GM18498 (cell line): Measurements from ENCODE around the gene ABHD17C.

Experiments
- ATAC-seq: cut with Tn5 transposase; IDR thresholded peaks from one replicate; pipeline ENCODE4 v1.9.1; 2021; ENCODE audit warnings: mild to moderate bottlenecking, moderate library complexity; ENCODE audit not compliant: unreplicated experiment

Gene ABHD17C

DNA sequence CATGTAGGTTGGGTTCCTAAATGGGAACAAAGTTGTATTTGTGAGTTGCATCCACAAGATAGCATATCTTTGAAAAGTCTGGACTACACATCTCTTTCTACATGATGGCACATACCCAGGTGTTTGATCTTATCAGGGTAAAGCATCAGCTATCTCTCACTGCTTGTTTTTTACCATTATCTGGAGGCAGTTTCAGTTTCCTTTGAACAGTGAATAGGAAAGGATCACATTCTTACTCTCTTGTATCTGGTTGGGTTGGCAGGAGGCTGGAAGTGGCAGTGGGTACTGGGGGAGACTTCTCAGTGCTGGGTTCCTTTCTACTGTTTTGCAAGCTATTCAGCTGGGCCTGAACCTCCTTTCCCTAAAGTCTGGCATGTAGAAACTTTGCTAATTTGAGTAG is 88.2 kb downstream of the ABHD17C start:
- no peak for ATAC-seq

DNA sequence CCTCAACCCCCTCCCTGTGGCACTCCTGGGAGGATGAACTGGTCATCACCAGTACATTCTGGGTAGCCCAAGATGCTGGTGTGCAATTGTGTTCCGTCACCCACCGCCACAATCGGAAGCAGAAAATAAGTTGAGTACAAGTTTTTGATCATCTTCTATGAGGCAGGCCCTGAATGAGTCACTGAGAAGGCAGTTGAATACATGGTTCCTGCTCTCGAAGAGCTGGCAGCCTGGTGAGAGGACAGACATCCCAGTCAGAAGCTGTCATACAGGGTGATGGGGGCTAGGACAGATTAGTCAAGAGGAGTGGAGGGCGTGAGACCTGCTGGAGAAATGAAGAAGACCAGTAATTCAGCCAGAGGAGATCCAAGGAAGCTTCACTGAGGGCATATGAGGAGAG is 90.2 kb downstream of the ABHD17C start:
- no peak for ATAC-seq

DNA sequence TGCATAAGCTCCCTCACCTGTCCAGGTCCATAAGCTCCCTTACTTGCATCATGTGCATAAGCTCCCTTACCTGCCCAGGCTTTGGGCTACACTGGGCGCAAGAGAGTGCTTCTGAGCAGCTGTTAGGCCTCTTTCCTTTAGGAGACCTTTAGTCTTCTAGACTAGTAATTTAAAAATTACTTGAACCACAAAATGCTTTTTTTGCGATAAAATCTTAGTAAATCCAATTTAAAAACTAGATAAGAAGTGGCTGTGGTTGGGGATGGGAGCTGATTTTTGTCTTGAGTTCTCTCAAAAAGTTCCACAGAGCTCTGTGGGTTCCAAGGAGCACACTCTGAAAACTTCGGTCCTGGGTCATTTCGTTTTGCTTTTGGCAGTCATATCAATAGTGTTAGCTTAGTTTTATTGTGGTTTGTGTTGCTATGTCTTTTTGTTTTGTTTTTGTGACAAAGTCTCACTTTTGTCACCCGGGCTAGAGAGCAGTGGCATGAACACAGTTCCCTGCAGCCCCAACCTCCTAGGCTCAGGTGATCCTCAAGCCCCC is 90.8 kb downstream of the ABHD17C start:
- ATAC-seq = no peak

DNA sequence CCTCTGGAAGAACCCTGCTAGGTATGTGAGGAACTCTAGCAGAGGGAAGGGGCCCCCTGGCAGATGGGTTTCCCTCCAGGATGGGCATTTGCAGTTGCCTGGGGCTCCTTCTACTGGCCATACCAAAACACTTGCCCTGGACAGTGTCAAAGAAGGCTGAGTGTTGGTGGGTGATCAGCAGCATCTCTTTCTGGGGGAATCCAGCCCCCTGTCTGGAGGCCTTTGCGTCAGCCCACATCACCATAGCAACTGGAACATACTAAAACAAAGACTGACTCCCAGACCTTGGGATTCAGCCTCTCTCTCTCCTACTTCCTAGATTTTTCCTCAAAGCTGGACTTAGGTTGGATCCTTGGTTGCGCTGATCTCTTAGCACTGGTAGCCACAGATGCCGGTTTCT is 92.2 kb downstream of the ABHD17C start:
- no peak for ATAC-seq

DNA sequence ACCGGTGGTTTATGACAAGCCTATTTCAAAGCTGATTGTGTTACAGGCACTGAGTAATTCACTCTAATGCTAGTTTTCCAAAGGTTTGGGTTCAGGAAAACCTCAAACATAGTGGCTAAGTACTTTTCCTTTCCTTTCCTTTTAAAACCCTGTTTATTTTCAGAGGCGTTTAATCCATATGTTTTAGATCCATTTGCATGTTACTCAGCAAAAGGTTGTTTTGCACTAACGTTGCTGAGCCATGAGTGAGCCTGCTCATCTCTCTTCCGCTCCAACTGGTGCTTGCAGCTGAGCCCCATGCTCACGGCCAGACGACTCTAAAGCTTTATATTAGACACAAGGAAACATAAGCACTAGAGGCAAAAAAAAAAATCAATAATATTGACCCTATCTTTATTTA is 93.4 kb downstream of the ABHD17C start:
- ATAC-seq = no peak

DNA sequence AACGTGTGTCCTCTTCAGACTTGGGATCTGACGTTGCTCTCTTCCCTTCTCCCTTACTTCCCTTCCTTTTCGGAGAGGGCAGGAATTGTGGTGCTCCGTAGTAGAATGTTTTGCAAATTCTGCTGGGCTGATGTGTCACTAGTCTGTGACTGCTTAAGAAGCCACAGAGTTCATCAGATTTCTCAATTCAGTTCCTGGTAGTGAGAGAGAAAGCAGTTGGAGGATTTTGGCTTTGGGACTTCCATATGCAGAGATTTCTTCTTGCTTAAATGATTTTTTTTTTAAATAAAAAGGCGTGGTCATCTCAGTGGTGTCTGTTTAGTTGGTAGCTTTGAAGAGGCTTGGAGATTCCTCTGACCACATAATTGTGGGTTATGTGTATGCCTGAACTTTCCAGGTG is 94.2 kb downstream of the ABHD17C start:
- ATAC-seq = no peak

DNA sequence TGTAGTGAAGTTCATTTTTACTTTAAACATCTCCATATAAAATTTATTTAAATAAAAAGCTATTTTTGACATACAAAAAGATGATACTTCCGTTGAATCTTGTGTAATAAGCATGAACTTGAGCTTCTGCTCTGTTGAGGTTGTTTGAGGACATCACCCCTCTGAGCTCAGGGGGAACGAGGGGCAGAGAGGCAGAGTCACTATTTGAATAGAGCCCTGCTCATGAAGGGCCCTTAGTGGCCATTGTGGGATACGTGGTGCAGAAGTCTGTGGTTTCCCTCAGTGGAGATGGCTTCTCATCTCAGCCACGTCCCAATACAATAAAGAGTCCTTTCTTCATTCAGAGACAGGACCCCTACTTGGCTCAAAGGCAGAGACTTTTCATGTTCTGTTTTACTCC is 94.7 kb downstream of the ABHD17C start:
- no peak for ATAC-seq

DNA sequence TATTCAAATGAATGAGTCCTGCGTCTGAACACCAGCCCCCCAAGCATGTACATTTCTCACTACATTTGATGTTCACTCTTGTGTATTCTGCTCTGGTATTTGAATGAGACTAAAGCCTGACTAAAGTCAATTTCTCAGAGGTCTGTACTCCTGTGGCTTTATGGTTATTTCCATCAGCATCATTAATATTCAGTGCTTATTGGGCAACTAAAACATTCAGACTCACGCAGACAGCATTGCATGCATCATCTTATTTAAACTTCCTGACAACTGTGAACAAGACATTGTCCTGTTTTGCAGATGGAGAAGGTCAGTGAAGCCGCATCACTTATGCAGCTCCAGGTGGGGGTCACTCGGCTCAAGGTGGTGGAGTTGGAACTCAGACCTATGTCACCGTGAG is 95.1 kb downstream of the ABHD17C start:
- ATAC-seq = no peak

DNA sequence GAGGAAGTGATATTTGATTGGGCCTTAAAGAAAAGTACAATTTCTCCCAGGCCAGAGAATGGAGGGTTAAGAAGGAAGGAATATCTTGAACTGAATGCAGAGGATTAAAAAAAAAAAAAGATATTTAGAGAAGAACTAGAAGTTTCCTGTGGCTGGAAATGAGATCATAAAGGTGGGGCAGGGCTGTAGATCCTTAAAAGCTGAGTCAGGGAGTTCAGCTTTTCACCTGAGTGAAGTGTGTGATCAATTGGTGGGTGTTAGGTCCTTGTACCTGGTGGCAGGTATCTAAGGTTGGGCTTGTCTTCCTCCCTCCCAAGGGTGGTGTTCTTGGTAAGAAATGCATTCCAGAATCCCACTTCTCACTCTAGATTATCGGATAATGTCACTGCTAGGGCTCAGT is 95.9 kb downstream of the ABHD17C start:
- no peak for ATAC-seq

DNA sequence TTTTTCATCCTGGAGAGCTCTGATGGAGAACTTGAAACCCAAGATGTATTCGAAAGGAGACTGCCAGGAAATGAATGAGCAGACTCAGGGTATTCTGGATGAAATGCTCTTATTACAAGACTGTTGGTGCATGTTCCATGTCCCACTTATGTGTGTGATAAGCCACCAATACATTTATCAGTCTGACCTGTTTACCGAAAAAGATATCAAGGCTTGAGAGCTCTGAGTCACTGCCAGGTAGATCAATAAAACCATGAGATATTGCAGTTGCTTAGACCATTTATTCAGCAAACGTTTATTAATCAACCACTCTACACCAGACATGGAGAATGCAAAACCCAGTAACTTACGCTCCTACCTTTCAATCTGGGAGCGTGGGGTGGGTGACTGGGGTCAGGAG is 101.3 kb downstream of the ABHD17C start:
- no peak for ATAC-seq

DNA sequence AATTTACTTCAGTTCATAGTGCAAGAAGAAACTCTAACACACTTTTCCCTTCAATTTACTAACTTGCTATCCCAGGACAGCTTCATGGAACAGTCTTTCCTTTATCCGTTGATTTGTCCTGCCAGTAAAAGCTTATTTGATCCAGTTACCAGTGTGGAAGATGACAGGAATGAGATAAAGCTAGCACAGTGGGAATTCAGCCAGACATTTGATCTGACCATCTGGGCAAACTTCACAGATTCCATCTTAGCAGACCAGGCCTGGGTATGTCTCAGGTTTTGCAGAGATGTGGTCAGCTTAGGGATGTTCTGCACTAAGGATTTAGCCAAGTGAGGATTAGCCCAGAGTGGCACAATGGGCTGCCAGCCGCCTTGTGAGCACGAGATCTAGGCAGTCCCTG is 103.8 kb downstream of the ABHD17C start:
- no peak for ATAC-seq

DNA sequence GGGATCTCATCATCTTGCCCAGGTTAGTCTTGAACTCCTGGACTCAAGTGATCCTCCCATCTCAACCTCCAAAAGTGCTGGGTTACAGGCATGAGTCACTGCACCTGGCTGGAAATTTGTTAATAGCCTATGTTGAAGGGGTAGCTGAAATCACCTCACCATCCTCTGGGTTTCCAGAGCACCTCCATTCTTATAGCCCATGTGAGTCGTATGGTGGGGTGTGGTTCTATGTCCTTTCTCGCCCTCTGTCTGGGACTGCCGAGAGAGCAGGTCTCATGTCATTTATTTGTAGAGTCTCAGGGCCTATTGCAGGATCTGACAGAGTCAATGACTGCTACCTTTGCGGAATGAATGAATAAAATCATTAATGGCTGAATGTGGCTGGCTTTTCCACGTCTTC is 105.0 kb downstream of the ABHD17C start:
- ATAC-seq = no peak

DNA sequence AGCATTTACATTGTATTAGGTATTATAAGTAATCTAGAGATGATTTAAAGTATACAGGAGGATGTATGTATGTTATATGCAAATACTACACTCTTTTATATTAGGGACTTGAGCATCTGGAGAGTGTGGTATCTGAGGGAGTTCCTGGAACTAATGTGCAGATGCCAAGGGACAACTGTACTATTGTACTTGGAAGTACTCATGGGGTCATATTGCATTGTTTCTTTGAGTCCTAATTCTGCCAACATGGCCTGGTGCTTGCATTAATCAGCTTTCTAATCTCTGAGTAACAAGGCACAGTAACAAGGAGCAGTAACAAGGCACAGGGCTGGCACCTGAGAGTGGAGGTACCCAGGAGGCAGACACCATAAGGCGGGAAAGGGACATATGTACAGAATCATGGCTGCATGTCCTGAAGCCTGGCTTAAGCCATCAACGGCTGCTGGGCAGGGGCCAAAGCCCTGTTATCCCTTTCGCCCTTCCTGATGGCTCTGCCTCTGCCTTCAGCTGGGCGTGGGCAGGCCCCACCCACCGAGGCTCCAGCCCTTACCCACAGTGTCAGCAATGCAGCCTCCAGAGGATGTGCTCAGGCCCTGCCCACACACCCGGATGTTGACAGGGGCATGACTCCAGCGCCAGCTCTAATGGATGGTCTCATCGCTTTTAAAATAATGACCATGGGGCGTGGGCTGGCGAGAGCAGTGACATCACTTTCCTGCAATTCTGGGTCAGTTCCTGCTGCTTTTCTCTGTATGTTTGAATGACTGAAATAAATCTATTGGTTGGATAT is 107.0 kb downstream of the ABHD17C start:
- ATAC-seq = no peak

DNA sequence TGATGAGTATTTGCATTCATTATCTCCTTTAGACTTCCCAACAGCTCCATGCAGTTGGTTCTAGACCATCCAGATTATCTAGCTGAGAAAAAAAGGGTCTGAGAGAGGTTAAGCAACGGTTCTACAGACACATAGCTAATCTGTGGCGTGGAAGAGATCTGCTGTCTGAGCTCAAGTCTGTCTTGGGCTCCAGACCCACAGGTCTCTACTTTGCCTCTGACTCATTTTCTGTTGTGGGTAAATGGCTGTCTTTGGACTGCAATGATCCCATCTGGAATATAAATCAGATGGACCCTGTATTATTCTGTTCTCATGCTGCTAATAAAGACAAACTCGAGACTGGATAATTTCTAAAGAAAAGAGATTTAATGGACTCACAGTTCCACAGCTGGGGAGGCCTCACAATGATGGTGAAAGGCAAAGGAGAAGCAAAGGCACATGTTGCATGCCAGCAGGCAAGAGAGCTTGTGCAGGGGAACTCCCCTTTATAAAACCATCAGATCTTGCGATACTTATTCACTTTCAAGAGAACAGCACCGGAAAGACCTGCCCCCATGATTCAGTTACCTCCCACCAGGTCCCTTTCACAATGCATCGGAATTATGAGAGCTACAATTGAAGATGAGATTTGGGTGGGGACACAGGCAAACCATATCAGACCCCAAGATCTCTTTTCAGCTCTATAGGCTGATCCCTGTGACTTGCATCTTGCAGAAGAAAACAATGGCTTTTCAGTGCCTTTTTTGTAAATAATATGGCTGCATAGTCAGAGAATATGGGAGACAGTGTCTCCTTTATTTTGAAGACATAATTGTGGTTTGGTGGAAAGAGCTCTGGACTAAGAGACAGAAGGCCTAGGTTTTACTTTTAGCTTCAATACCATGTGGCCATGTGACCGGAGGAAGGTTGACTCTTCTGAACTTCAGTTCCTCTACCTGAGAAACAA is 108.7 kb downstream of the ABHD17C start:
- no peak for ATAC-seq

DNA sequence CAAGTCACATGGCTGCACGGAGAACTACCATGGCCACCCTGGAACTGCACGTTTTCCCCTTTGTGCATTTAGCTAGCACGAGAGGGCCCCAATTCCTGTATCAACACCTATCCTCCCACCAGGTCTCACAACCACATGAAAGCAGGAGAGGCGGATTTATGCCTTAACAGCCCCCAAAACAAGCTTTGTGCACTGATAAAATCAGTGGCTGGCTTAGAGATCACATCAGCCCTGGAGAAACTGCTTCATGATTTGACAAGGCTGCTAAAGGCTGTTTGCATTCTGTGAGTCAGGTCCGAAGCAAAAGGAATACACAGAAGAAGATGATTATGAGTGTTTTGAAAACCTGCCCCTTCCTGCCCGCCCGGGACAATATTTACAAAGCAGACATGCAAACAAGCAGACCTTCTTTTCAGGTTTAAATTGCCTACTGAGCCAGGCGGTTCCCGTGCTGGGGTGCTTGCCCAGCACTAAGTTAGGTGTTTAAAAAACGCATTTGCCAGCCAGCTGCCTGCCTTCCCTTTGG is 109.9 kb downstream of the ABHD17C start:
- no peak for ATAC-seq
